Measurements from ENCODE around the gene TRABD2B.
A peak's percentile ranks its signal among the peaks of the same experiment; 100 is the strongest.

TRABD2B gene

DNA sequence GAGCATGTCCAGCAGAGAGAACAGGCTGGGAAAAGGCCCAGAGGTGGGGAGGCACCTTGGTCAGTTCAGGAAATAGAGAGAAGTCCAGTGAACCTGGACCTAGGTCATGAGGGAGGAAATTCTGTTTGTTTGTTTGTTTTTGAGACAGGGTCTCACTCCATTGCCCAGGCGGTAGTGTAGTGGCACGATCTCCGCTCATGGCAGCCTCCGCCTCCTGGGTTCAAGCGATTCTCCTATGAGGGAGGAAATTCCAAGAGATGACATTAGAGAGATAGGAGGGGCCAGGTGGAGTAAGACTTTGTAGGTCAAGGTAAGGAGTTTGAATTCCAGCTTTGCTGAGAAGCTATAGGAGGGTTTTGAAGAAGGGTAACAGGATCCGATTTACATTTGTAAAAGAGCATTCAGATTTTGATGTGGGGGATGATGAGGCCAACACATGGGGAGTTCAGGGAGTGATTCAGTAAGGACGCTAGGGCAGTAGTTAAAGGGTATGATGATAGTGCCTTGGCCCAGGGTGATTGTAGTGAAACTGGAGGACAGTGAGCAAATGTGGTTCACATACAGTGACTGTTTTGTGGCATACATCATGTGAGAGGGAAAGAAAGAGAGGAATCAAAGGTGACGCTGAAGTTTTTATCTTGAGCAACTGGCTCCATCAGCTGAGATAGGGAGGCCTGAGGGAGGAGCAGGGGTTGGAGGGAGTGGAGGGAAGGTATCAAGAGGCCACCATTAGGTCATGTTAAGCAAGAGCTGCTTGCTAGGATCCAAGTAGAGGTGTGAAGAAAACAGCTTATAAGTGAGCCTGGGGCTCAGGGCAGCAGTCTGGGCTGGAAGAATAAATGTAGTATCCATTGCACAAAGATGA is 8.3 kb upstream of the TRABD2B start:
- H3K36me3 ChIP-seq (replicated peaks in 1 of 2; ENCODE audit: control insufficient read depth in 2 of 2, insufficient read depth in 2 of 2, low read length in 2 of 2) = no peaks in the 10 kb centered on the region
- no peaks in the 10 kb centered on the region for H3K79me1 ChIP-seq (ENCODE audit: low read depth, low read length)
- no peak overlapping the region for H3K23ac ChIP-seq (ENCODE audit: low read depth, low read length, poor library complexity)
- WGBS, 2 donors (ENCODE audit: extremely low coverage in 2 of 2, insufficient read length in 2 of 2, insufficient replicate concordance in 1 of 2) = no CpG with 5 or more reads among the region's 8 CpGs
- no peak overlapping the region for H2AK5ac ChIP-seq (ENCODE audit: low read depth, low read length)
- H2BK12ac ChIP-seq (ENCODE audit: low read length) = no peak overlapping the region
- H3K27ac ChIP-seq (replicated peaks; ENCODE audit: low read length) = no peak overlapping the region
- H3K9ac ChIP-seq (ENCODE audit: low read depth, low read length, poor library complexity) = no peak overlapping the region
- H3K4ac ChIP-seq (ENCODE audit: low read length) = no peak overlapping the region
- H3K18ac ChIP-seq (ENCODE audit: low read length) = no peak overlapping the region
- H2BK120ac ChIP-seq (ENCODE audit: low read depth, low read length) = no peak overlapping the region
- no peak overlapping the region for H4K8ac ChIP-seq (ENCODE audit: low read depth, low read length)
- no peak overlapping the region for H2BK15ac ChIP-seq (ENCODE audit: low read length)
- no peak overlapping the region for H3K4me3 ChIP-seq (ENCODE audit: low read length in 2 of 2)
- H3K27me3 ChIP-seq (ENCODE audit: control insufficient read depth in 3 of 3, insufficient read depth in 3 of 3, low read depth in 1 of 3, low read length in 3 of 3) = peaks cover 0 to 7% (median 0%) of the 10 kb centered on the region in 3 experiments
- H3K14ac ChIP-seq (ENCODE audit: low read length) = no peak overlapping the region
- no peak overlapping the region for H3K4me2 ChIP-seq (ENCODE audit: insufficient read depth, low read length, poor library complexity, severe bottlenecking)
- peaks cover 0 to 13% of the 10 kb centered on the region in 2 donors for H3K4me1 ChIP-seq (ENCODE audit: control insufficient read depth in 2 of 2, insufficient read depth in 1 of 2, low read depth in 1 of 2, low read length in 2 of 2)
- H2BK5ac ChIP-seq (ENCODE audit: low read length) = no peak overlapping the region
- H2AFZ ChIP-seq (ENCODE audit: low read length) = no peak overlapping the region
- H3K9me3 ChIP-seq (replicated peaks in 1 of 2; ENCODE audit: control insufficient read depth in 2 of 2, insufficient read depth in 1 of 2, low read depth in 1 of 2, low read length in 2 of 2) = no peaks in the 10 kb centered on the region
- DNase-seq (ENCODE audit: low spot score) = no peak
- H4K91ac ChIP-seq (ENCODE audit: low read depth, low read length, poor library complexity) = no peak overlapping the region

GRCh38 chr1:48003741-48004531 is 6.8 kb upstream of the TRABD2B start:
- H2BK120ac ChIP-seq (ENCODE audit: low read depth, low read length) = no peak overlapping the region
- no peak overlapping the region for H4K8ac ChIP-seq (ENCODE audit: low read depth, low read length)
- DNase-seq (ENCODE audit: low spot score) = peak; percentile 45
- no peak overlapping the region for H3K4ac ChIP-seq (ENCODE audit: low read length)
- H4K91ac ChIP-seq (ENCODE audit: low read depth, low read length, poor library complexity) = no peak overlapping the region
- no peak overlapping the region for H3K14ac ChIP-seq (ENCODE audit: low read length)
- H3K27ac ChIP-seq (replicated peaks; ENCODE audit: low read length) = no peak overlapping the region
- no peak overlapping the region for H3K4me2 ChIP-seq (ENCODE audit: insufficient read depth, low read length, poor library complexity, severe bottlenecking)
- no peak overlapping the region for H2BK5ac ChIP-seq (ENCODE audit: low read length)
- H2BK12ac ChIP-seq (ENCODE audit: low read length) = no peak overlapping the region
- H3K4me1 ChIP-seq (ENCODE audit: control insufficient read depth in 2 of 2, insufficient read depth in 1 of 2, low read depth in 1 of 2, low read length in 2 of 2) = peaks cover 0 to 13% of the 10 kb centered on the region in 2 donors
- no peak overlapping the region for H2AK5ac ChIP-seq (ENCODE audit: low read depth, low read length)
- H3K79me1 ChIP-seq (ENCODE audit: low read depth, low read length) = no peaks in the 10 kb centered on the region
- no peak overlapping the region for H2AFZ ChIP-seq (ENCODE audit: low read length)
- H3K9ac ChIP-seq (ENCODE audit: low read depth, low read length, poor library complexity) = no peak overlapping the region
- no peaks in the 10 kb centered on the region for H3K9me3 ChIP-seq (replicated peaks in 1 of 2; ENCODE audit: control insufficient read depth in 2 of 2, insufficient read depth in 1 of 2, low read depth in 1 of 2, low read length in 2 of 2)
- no peaks in the 10 kb centered on the region for H3K36me3 ChIP-seq (replicated peaks in 1 of 2; ENCODE audit: control insufficient read depth in 2 of 2, insufficient read depth in 2 of 2, low read length in 2 of 2)
- no peak overlapping the region for H2BK15ac ChIP-seq (ENCODE audit: low read length)
- H3K23ac ChIP-seq (ENCODE audit: low read depth, low read length, poor library complexity) = no peak overlapping the region
- WGBS, 2 donors (ENCODE audit: extremely low coverage in 2 of 2, insufficient read length in 2 of 2, insufficient replicate concordance in 1 of 2) = no CpG with 5 or more reads among the region's 6 CpGs
- H3K27me3 ChIP-seq (ENCODE audit: control insufficient read depth in 3 of 3, insufficient read depth in 3 of 3, low read depth in 1 of 3, low read length in 3 of 3) = peaks cover 0 to 10% (median 1%) of the 10 kb centered on the region in 3 experiments
- H3K4me3 ChIP-seq (ENCODE audit: low read length in 2 of 2) = no peak overlapping the region
- H3K18ac ChIP-seq (ENCODE audit: low read length) = no peak overlapping the region

DNA sequence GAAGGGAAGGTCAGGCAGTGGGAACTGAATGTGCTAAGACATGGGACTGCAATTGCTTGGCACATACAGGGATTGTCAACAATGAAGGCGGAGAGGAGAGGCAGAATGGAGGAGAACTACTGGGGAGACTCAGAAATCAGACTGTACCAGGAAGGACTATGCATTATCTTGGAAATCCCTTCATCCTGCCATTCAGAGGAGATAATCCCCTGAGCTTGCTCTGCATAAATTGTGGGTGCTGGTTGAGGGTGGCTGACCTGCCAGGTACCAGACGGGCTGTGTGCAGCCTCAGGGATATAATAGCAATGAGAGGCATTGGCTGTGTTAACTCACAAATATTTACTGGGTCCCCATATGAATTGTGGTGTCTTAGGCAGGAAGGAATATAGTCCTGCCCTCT is 5.0 kb upstream of the TRABD2B start:
- no CpG with 5 or more reads among the region's 2 CpGs for WGBS, 2 donors (ENCODE audit: extremely low coverage in 2 of 2, insufficient read length in 2 of 2, insufficient replicate concordance in 1 of 2)
- Histone ChIP-seq H3K4me1 (ENCODE audit: control insufficient read depth in 2 of 2, insufficient read depth in 1 of 2, low read depth in 1 of 2, low read length in 2 of 2) (peaks cover 0 to 14% of the 10 kb centered on the region in 2 donors), H3K14ac (ENCODE audit: low read length) (no peak overlapping the region), H4K8ac (ENCODE audit: low read depth, low read length) (no peak overlapping the region), H3K36me3 (replicated peaks in 1 of 2; ENCODE audit: control insufficient read depth in 2 of 2, insufficient read depth in 2 of 2, low read length in 2 of 2) (no peaks in the 10 kb centered on the region), H3K27me3 (ENCODE audit: control insufficient read depth in 3 of 3, insufficient read depth in 3 of 3, low read depth in 1 of 3, low read length in 3 of 3) (peaks cover 0 to 23% (median 14%) of the 10 kb centered on the region in 3 experiments), H3K79me1 (ENCODE audit: low read depth, low read length) (no peaks in the 10 kb centered on the region), H3K4ac (ENCODE audit: low read length) (no peak overlapping the region), H2AFZ (ENCODE audit: low read length) (no peak overlapping the region), H4K91ac (ENCODE audit: low read depth, low read length, poor library complexity) (no peak overlapping the region), H3K4me3 (ENCODE audit: low read length in 2 of 2) (no peak overlapping the region), H3K18ac (ENCODE audit: low read length) (no peak overlapping the region), H3K9ac (ENCODE audit: low read depth, low read length, poor library complexity) (no peak overlapping the region), H2BK15ac (ENCODE audit: low read length) (no peak overlapping the region), H2BK12ac (ENCODE audit: low read length) (no peak overlapping the region), H2BK5ac (ENCODE audit: low read length) (no peak overlapping the region), H3K27ac (replicated peaks; ENCODE audit: low read length) (no peak overlapping the region), H2AK5ac (ENCODE audit: low read depth, low read length) (no peak overlapping the region), H2BK120ac (ENCODE audit: low read depth, low read length) (no peak overlapping the region), H3K9me3 (replicated peaks in 1 of 2; ENCODE audit: control insufficient read depth in 2 of 2, insufficient read depth in 1 of 2, low read depth in 1 of 2, low read length in 2 of 2) (no peaks in the 10 kb centered on the region), H3K4me2 (ENCODE audit: insufficient read depth, low read length, poor library complexity, severe bottlenecking) (no peak overlapping the region), H3K23ac (ENCODE audit: low read depth, low read length, poor library complexity) (no peak overlapping the region)
- no peak for DNase-seq (ENCODE audit: low spot score)

- Histone ChIP-seq H3K4me2 (ENCODE audit: insufficient read depth, low read length, poor library complexity, severe bottlenecking) (no peak overlapping the region), H3K14ac (ENCODE audit: low read length) (no peak overlapping the region), H2AK5ac (ENCODE audit: low read depth, low read length) (no peak overlapping the region), H3K4me3 (ENCODE audit: low read length in 2 of 2) (no peak overlapping the region), H3K27me3 (ENCODE audit: control insufficient read depth in 3 of 3, insufficient read depth in 3 of 3, low read depth in 1 of 3, low read length in 3 of 3) (peaks cover 0 to 23% (median 17%) of the 10 kb centered on the region in 3 experiments), H2BK15ac (ENCODE audit: low read length) (no peak overlapping the region), H2AFZ (ENCODE audit: low read length) (no peak overlapping the region), H3K79me1 (ENCODE audit: low read depth, low read length) (no peaks in the 10 kb centered on the region), H3K4me1 (ENCODE audit: control insufficient read depth in 2 of 2, insufficient read depth in 1 of 2, low read depth in 1 of 2, low read length in 2 of 2) (peaks cover 0 to 14% of the 10 kb centered on the region in 2 donors), H3K9me3 (replicated peaks in 1 of 2; ENCODE audit: control insufficient read depth in 2 of 2, insufficient read depth in 1 of 2, low read depth in 1 of 2, low read length in 2 of 2) (no peaks in the 10 kb centered on the region), H2BK120ac (ENCODE audit: low read depth, low read length) (no peak overlapping the region), H3K18ac (ENCODE audit: low read length) (no peak overlapping the region), H3K27ac (replicated peaks; ENCODE audit: low read length) (no peak overlapping the region), H4K91ac (ENCODE audit: low read depth, low read length, poor library complexity) (no peak overlapping the region), H2BK5ac (ENCODE audit: low read length) (no peak overlapping the region), H4K8ac (ENCODE audit: low read depth, low read length) (no peak overlapping the region), H3K23ac (ENCODE audit: low read depth, low read length, poor library complexity) (no peak overlapping the region), H3K4ac (ENCODE audit: low read length) (no peak overlapping the region), H3K9ac (ENCODE audit: low read depth, low read length, poor library complexity) (no peak overlapping the region), H3K36me3 (replicated peaks in 1 of 2; ENCODE audit: control insufficient read depth in 2 of 2, insufficient read depth in 2 of 2, low read length in 2 of 2) (no peaks in the 10 kb centered on the region), H2BK12ac (ENCODE audit: low read length) (no peak overlapping the region)
- no CpG with 5 or more reads among the region's 2 CpGs for WGBS, 2 donors (ENCODE audit: extremely low coverage in 2 of 2, insufficient read length in 2 of 2, insufficient replicate concordance in 1 of 2)
- DNase-seq (ENCODE audit: low spot score) = no peak
Observed at GRCh38 chr1:48001696-48002095, 4.5 kb upstream of the TRABD2B start.

Data from neuronal stem cell (in vitro differentiated cells).